K562 (cell line): ENCODE data around the gene DIS3L. TPM values are rescaled to one million over a fixed set of nuclear protein-coding genes. Genes with fewer than 3 reads are reported as not detected.
A peak's percentile ranks its signal among the peaks of the same experiment; 100 is the strongest.

Experiments
- CBFA2T3 ChIP-seq: fragments of 450-650 bp; IDR thresholded peaks from 2 replicates; pipeline ENCODE4 v1.6.1; 2017
- CC2D1A ChIP-seq: fragments of 450-650 bp; IDR thresholded peaks from 2 replicates; pipeline ENCODE4 v1.6.1; 2017; ENCODE audit warnings: mild to moderate bottlenecking
- CEBPZ ChIP-seq: fragments of 150-350 bp; IDR thresholded peaks from 2 replicates; pipeline ENCODE4 v1.6.1; 2014; ENCODE audit warnings: low read depth, mild to moderate bottlenecking, low read length, borderline replicate concordance
- CTBP1 ChIP-seq: fragments of 450-650 bp; IDR thresholded peaks from 2 replicates; pipeline ENCODE4 v1.6.1; 2016; ENCODE audit warnings: borderline replicate concordance
- FOXP1 ChIP-seq: sonication (generic); formaldehyde crosslinking; IDR thresholded peaks from 2 replicates; pipeline ENCODE4 v1.8.0; 2022; ENCODE audit warnings: mild to moderate bottlenecking, missing genetic modification reagents
- HDAC1 ChIP-seq, 2 experiments: fragments of 450-650 bp; IDR thresholded peaks; 2 replicates each; pipeline ENCODE4 v1.6.1; 2016 to 2017; ENCODE audit warnings: inconsistent platforms in 1 of 2, mild to moderate bottlenecking in 1 of 2, moderate library complexity in 1 of 2
- KHSRP ChIP-seq: fragments of 450-650 bp; IDR thresholded peaks from 2 replicates; pipeline ENCODE4 v1.6.1; 2017
- LEF1 ChIP-seq: fragments of 450-650 bp; IDR thresholded peaks from 2 replicates; pipeline ENCODE4 v1.6.1; 2016; ENCODE audit warnings: mild to moderate bottlenecking
- NCOA1 ChIP-seq: fragments of 450-650 bp; IDR thresholded peaks from 2 replicates; pipeline ENCODE4 v1.6.1; 2016; ENCODE audit warnings: low read depth
- NCOA4 ChIP-seq: fragments of 450-650 bp; IDR thresholded peaks from 2 replicates; pipeline ENCODE4 v1.6.1; 2018; ENCODE audit warnings: mild to moderate bottlenecking; ENCODE audit not compliant: partially characterized antibody
- NFXL1 ChIP-seq: fragments of 450-650 bp; formaldehyde crosslinking; IDR thresholded peaks from 2 replicates; pipeline ENCODE4 v1.4.0; 2021; ENCODE audit warnings: mild to moderate bottlenecking
- PHB2 ChIP-seq: fragments of 450-650 bp; IDR thresholded peaks from 2 replicates; pipeline ENCODE4 v1.6.1; 2017; ENCODE audit warnings: low read depth
- PPARD ChIP-seq: fragments of 250-450 bp; sonication (Bioruptor Pico); IDR thresholded peaks from 2 replicates; pipeline ENCODE4 v1.8.0; 2022; ENCODE audit warnings: inconsistent platforms, mild to moderate bottlenecking, moderate library complexity
- PTBP1 ChIP-seq: fragments of 200-400 bp; formaldehyde crosslinking; IDR thresholded peaks from 2 replicates; pipeline ENCODE4 v1.6.1; 2017; ENCODE audit warnings: low read depth, low read length
- RAD21 ChIP-seq, 2 experiments: fragments of 250-450 bp in 1 of 2; fragments of 450-650 bp in 1 of 2; sonication (Bioruptor Pico) in 1 of 2; formaldehyde crosslinking in 1 of 2; IDR thresholded peaks in 1 of 2; conservative IDR thresholded peaks in 1 of 2; 2 replicates each; pipeline versions ENCODE4 v1.4.0 to v1.8.0; 2020 to 2022; ENCODE audit warnings: mild to moderate bottlenecking in 2 of 2, moderate library complexity in 1 of 2
- RB1 ChIP-seq: fragments of 450-650 bp; IDR thresholded peaks from 2 replicates; pipeline ENCODE4 v1.6.1; 2017; ENCODE audit warnings: low read depth, mild to moderate bottlenecking
- SMARCA4 ChIP-seq: fragments of 450-650 bp; IDR thresholded peaks from 2 replicates; pipeline ENCODE4 v1.6.1; 2016
- SMARCE1 ChIP-seq: fragments of 450-650 bp; IDR thresholded peaks from 2 replicates; pipeline ENCODE4 v1.7.1; 2016; ENCODE audit warnings: mild to moderate bottlenecking
- SP2 ChIP-seq: IDR thresholded peaks from 2 replicates; pipeline ENCODE4 v1.6.1; 2011; ENCODE audit warnings: mild to moderate bottlenecking, low read depth, low read length, moderate library complexity; ENCODE audit not compliant: poor library complexity, severe bottlenecking; ENCODE audit errors: extremely low read depth
- STAT5A ChIP-seq: IDR thresholded peaks from 2 replicates; pipeline ENCODE4 v1.6.1; 2012; ENCODE audit warnings: low read length, inconsistent platforms, borderline replicate concordance
- TCF3 ChIP-seq: sonication (generic); formaldehyde crosslinking; IDR thresholded peaks from 2 replicates; pipeline ENCODE4 v1.4.0; 2020; ENCODE audit warnings: mild to moderate bottlenecking, missing genetic modification reagents
- TRIM24 ChIP-seq, 2 experiments: fragments of 450-650 bp; IDR thresholded peaks; 2 replicates each; pipeline ENCODE4 v1.6.1; 2016
- TRIM28 ChIP-seq: fragments of 450-650 bp; IDR thresholded peaks from 2 replicates; pipeline ENCODE4 v1.6.1; 2017
- ZBTB43 ChIP-seq: sonication (generic); formaldehyde crosslinking; IDR thresholded peaks from 2 replicates; pipeline ENCODE4 v1.8.0; 2023; ENCODE audit warnings: mild to moderate bottlenecking, missing genetic modification reagents
- ZNF174 ChIP-seq: fragments of 250-450 bp; sonication (Bioruptor Pico); IDR thresholded peaks from 2 replicates; pipeline ENCODE4 v1.4.0; 2020; ENCODE audit warnings: mild to moderate bottlenecking
- ZNF668 ChIP-seq: fragments of 250-450 bp; sonication (Bioruptor Pico); IDR thresholded peaks from 2 replicates; pipeline ENCODE4 v1.8.0; 2022; ENCODE audit warnings: mild to moderate bottlenecking, inconsistent platforms
- polyA plus RNA-seq, 8 experiments: library from polyadenylated mRNA; depleted of rRNA in 4 of 8; stranded (reverse) in 5 of 8; unstranded in 3 of 8; fragments of >200 nt; fragmentation: Nextera tagmentation in 2 of 8; fragmentation: Illumina TruSeq in 1 of 8; extraction: Ambion mirVana in 2 of 8; extraction: Trizol in 1 of 8; gene quantifications; 2 replicates each; pipeline versions ENCODE4 v1.2.1 to v1.2.3, GENCODE V29; 2011 to 2014; ENCODE audit warnings: inconsistent platforms in 1 of 8, missing spikeins in 1 of 8
- total RNA-seq, 7 experiments: library from RNA; depleted of rRNA in 6 of 7; stranded (reverse); fragments of >200 nt in 6 of 7; fragmentation: Illumina TruSeq in 2 of 7; extraction: Trizol in 2 of 7; gene quantifications; 2 replicates each; pipeline versions ENCODE4 v1.2.1 to v1.2.3, GENCODE V29; 2011 to 2021; ENCODE audit warnings: low replicate concordance in 1 of 7

Gene DIS3L
- total and polyA plus RNA-seq, 9 of the 15 experiments (the other 6 are each of a cell fraction or from before 2014, with no cell fraction given) = 5.9 to 34.6 (median 16.9) TPM

GRCh38 chr15:66291816-66292570, 1.4 kb upstream of the DIS3L start (continued):
- TF ChIP-seq FOXP1 (CRISPR knock-in tag) = no peak
- TF ChIP-seq CC2D1A = peak; percentile 51; the same call in 1 of the 2 replicates
- TF ChIP-seq SMARCA4 = peak; percentile 69
- TF ChIP-seq CBFA2T3 = peak; percentile 93
- TF ChIP-seq CEBPZ = no peak
- TF ChIP-seq HDAC1 (IDR thresholded peaks at IDR 0.05) = peak in 1 of 2 experiments; percentile 46; a peak in 1 of 4 replicates
- peak; percentile 77 for TF ChIP-seq SMARCE1
- peak; percentile 55; the same call in 1 of the 2 replicates for TF ChIP-seq TRIM28
- 0 out of 2 replicates have a peak, but pooled peaks have one; percentile 13 for TF ChIP-seq LEF1
- peak; percentile 32; the same call in 1 of the 2 replicates for TF ChIP-seq PHB2
- peak; percentile 79 for TF ChIP-seq TCF3 (CRISPR knock-in tag)
- no peak for TF ChIP-seq NFXL1 (CRISPR knock-in tag)
- no peak for TF ChIP-seq KHSRP
- no peak for TF ChIP-seq NCOA4
- TF ChIP-seq RAD21 (CRISPR knock-in tag; conservative IDR thresholded peaks at IDR 0.05 in 1 of 2, IDR thresholded peaks at IDR 0.05 in 1 of 2) = no peak
- TF ChIP-seq PTBP1 = no peak
- TF ChIP-seq TRIM24 (IDR thresholded peaks at IDR 0.05) = peak; percentile 29 to 57; a peak in 2 of 4 replicates
- TF ChIP-seq ZNF174 = no peak
- TF ChIP-seq STAT5A = 0 out of 2 replicates have a peak, but pooled peaks have one; percentile 10
- no peak for TF ChIP-seq PPARD (CRISPR knock-in tag)
- TF ChIP-seq ZBTB43 (CRISPR knock-in tag) = no peak
- TF ChIP-seq ZNF668 (CRISPR knock-in tag) = no peak
- 0 out of 2 replicates have a peak, but pooled peaks have one; percentile 16 for TF ChIP-seq NCOA1
- peak; percentile 58; the same call in 1 of the 2 replicates for TF ChIP-seq CTBP1
- no peak for TF ChIP-seq RB1
- no peak for TF ChIP-seq SP2
